ENCODE results near the gene FAM237B. TPM values are rescaled to one million over a fixed set of nuclear protein-coding genes. Genes with fewer than 3 reads are reported as not detected.
"Not testable (repeated sequence)": the region's sequence is repeated elsewhere in the genome, so short reads cannot be mapped to it uniquely, and the experiment has no call there.

The FAM237B gene
- total RNA-seq (2014; rRNA removed; shearing (Covaris generic)) (not detected in 2 replicates), polyA plus RNA-seq (2016; fragmentation: Nextera tagmentation; extraction: Ambion mirVana) (0.06 TPM in 1 of 2 replicates, not detected in the other)

- DNase-seq: peak; percentile 68
- Histone ChIP-seq H3F3A (ENCODE audit: insufficient read depth) (no peaks in the 10 kb centered on the region), H3K9ac (no peak within 1 kb of the TSS), H3K4me2 (ENCODE audit: unreplicated experiment) (peak within 1 kb of the TSS; percentile 86), H3K27me3 (replicated peaks; ENCODE audit: insufficient read depth) (peaks cover 12% of the 10 kb centered on the region; the same call in 1 of the 2 replicates), H3K4me1 (ENCODE audit: insufficient read depth) (no peaks in the 10 kb centered on the region), H3K36me3 (ENCODE audit: low read depth) (no peaks in the 10 kb centered on the region), H3K79me2 (ENCODE audit: insufficient read depth) (no peaks in the 10 kb centered on the region), H3K9me2 (ENCODE audit: insufficient read depth) (no peaks in the 10 kb centered on the region), H4K20me1 (ENCODE audit: insufficient read depth) (no peaks in the 10 kb centered on the region), H3K27ac (no peak within 1 kb of the TSS), H3K4me3 (peak within 1 kb of the TSS; percentile 70), H3K9me3 (ENCODE audit: low read depth) (no peaks in the 10 kb centered on the region), H2AFZ (peak within 1 kb of the TSS; percentile 85)
- no peak for TF ChIP-seq EZH2 (IDR thresholded peaks at IDR 0.05; ENCODE audit: insufficient read depth, poor library complexity, severe bottlenecking)
- no peak for TF ChIP-seq EZH2phosphoT487 (IDR thresholded peaks at IDR 0.05; ENCODE audit: insufficient read depth, low read depth)
- 1 to 4% methylated on average over 51 to 56 of the region's 62 CpGs for WGBS, 2 experiments (ENCODE audit: low coverage in 1 of 2, low lambda C conversion rate in 2 of 2, missing lambda C conversion rate in 2 of 2)
- in situ Hi-C loops (cut with MboI): no loop called here
Observed at GRCh38 chr7:90320801-90321494, at the start of gene FAM237B. Gene FAM237B, minus strand, starts transcription at chr7:90321304. Its CDS starts 1,556 bp downstream, at chr7:90319748.

- Histone ChIP-seq H3K9me2 (ENCODE audit: insufficient read depth) (no peaks in the 10 kb centered on the region), H3K79me2 (ENCODE audit: insufficient read depth) (peaks cover 77% of the 10 kb centered on the region), H3K36me3 (ENCODE audit: low read depth) (peaks cover 25% of the 10 kb centered on the region), H3K9ac (no peak overlapping the region), H3K4me2 (ENCODE audit: unreplicated experiment) (no peak overlapping the region), H3F3A (ENCODE audit: insufficient read depth) (no peaks in the 10 kb centered on the region), H3K27me3 (replicated peaks; ENCODE audit: insufficient read depth) (no peaks in the 10 kb centered on the region), H4K20me1 (ENCODE audit: insufficient read depth) (no peaks in the 10 kb centered on the region), H2AFZ (no peak overlapping the region), H3K4me3 (no peak overlapping the region), H3K4me1 (ENCODE audit: insufficient read depth) (peaks cover 7% of the 10 kb centered on the region; the same call in 1 of the 2 replicates), H3K9me3 (ENCODE audit: low read depth) (no peaks in the 10 kb centered on the region), H3K27ac (no peak overlapping the region)
- TF ChIP-seq EZH2phosphoT487 (IDR thresholded peaks at IDR 0.05; ENCODE audit: insufficient read depth, low read depth) (no peak), EZH2 (IDR thresholded peaks at IDR 0.05; ENCODE audit: insufficient read depth, poor library complexity, severe bottlenecking) (no peak)
- in situ Hi-C loops (cut with MboI): no loop called here
- DNase-seq: no peak
Observed at GRCh38 chr7:90351987-90352386, 30.9 kb upstream of the FAM237B start.

DNA sequence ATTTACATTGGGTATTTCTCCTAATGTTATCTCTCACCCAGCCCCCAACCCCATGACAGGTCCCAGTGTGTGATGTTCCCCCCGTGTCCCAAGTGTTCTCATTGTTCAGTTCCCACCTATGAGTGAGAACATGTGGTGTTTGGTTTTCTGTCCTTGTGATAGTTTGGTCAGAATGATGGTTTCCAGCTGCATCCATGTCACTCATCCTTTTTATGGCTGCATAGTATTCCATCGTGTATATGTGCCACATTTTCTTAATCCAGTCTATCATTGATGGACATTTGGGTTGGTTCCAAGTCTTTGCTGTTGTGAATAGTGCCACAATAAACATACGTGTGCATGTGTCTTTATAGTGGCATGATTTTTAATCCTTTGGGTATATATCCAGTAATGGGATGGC lies 28.9 kb upstream of the FAM237B start:
- Histone ChIP-seq H3K4me1 (ENCODE audit: insufficient read depth) (peaks cover 12% of the 10 kb centered on the region; the same call in 1 of the 2 replicates), H3K79me2 (ENCODE audit: insufficient read depth) (peaks cover 82% of the 10 kb centered on the region), H3F3A (ENCODE audit: insufficient read depth) (peaks cover 13% of the 10 kb centered on the region; the same call in 1 of the 2 replicates)
- DNase-seq; in situ Hi-C loops (cut with MboI); H4K20me1 ChIP-seq (ENCODE audit: insufficient read depth); H3K4me3 ChIP-seq; H3K27me3 ChIP-seq (replicated peaks; ENCODE audit: insufficient read depth); H3K9ac ChIP-seq; H3K9me2 ChIP-seq (ENCODE audit: insufficient read depth); H3K9me3 ChIP-seq (ENCODE audit: low read depth); H3K27ac ChIP-seq; H3K4me2 ChIP-seq (ENCODE audit: unreplicated experiment); H3K36me3 ChIP-seq (ENCODE audit: low read depth); H2AFZ ChIP-seq: not testable (repeated sequence)
- 83 to 88% methylated on average over 3 of the region's 3 CpGs for WGBS, 2 experiments (ENCODE audit: low coverage in 1 of 2, low lambda C conversion rate in 2 of 2, missing lambda C conversion rate in 2 of 2)

- Histone ChIP-seq H3K9ac (no peak overlapping the region), H3K27ac (no peak overlapping the region), H3K9me3 (ENCODE audit: low read depth) (no peaks in the 10 kb centered on the region), H4K20me1 (ENCODE audit: insufficient read depth) (no peaks in the 10 kb centered on the region), H3K36me3 (ENCODE audit: low read depth) (peaks cover 2% of the 10 kb centered on the region; the same call in 1 of the 2 replicates), H3K4me2 (ENCODE audit: unreplicated experiment) (no peak overlapping the region), H3K4me1 (ENCODE audit: insufficient read depth) (peaks cover 12% of the 10 kb centered on the region; the same call in 1 of the 2 replicates), H3K27me3 (replicated peaks; ENCODE audit: insufficient read depth) (no peaks in the 10 kb centered on the region), H3K79me2 (ENCODE audit: insufficient read depth) (peaks cover 77% of the 10 kb centered on the region), H2AFZ (no peak overlapping the region), H3K4me3 (no peak overlapping the region), H3F3A (ENCODE audit: insufficient read depth) (peaks cover 18% of the 10 kb centered on the region; the same call in 1 of the 2 replicates), H3K9me2 (ENCODE audit: insufficient read depth) (no peaks in the 10 kb centered on the region)
- 90 to 91% methylated on average over 4 of the region's 4 CpGs for WGBS, 2 experiments (ENCODE audit: low coverage in 1 of 2, low lambda C conversion rate in 2 of 2, missing lambda C conversion rate in 2 of 2)
- in situ Hi-C loops (cut with MboI): no loop called here
- no peak for DNase-seq
- TF ChIP-seq EZH2 (IDR thresholded peaks at IDR 0.05; ENCODE audit: insufficient read depth, poor library complexity, severe bottlenecking) (no peak), EZH2phosphoT487 (IDR thresholded peaks at IDR 0.05; ENCODE audit: insufficient read depth, low read depth) (no peak)
Observed at GRCh38 chr7:90349305-90349704, 28.2 kb upstream of the FAM237B start.
